Ectodermal cell (in vitro differentiated cells): Measurements from ENCODE around the gene SUOX. TPM values are rescaled to one million over a fixed set of nuclear protein-coding genes. Genes with fewer than 3 reads are reported as not detected.

Source experiments
- H3K27ac ChIP-seq: 2 replicates; pipeline ENCODE4 v1.7.0; 2013; ENCODE audit warnings: mild to moderate bottlenecking, low read depth, low read length; ENCODE audit not compliant: insufficient read depth, poor library complexity, severe bottlenecking
- H3K27me3 ChIP-seq: 2 replicates; pipeline ENCODE4 v1.7.0; 2013; ENCODE audit warnings: mild to moderate bottlenecking, low read length; ENCODE audit not compliant: insufficient read depth, control insufficient read depth, poor library complexity, severe bottlenecking
- H3K36me3 ChIP-seq: one replicate; pipeline ENCODE4 v1.7.0; 2013; ENCODE audit warnings: low read length; ENCODE audit not compliant: control insufficient read depth, insufficient read depth
- H3K4me1 ChIP-seq: one replicate; pipeline ENCODE4 v1.7.0; 2013; ENCODE audit warnings: low read length; ENCODE audit not compliant: control insufficient read depth, insufficient read depth
- H3K4me3 ChIP-seq: 2 replicates; pipeline ENCODE4 v1.7.0; 2013; ENCODE audit warnings: low read depth, low read length, control low read depth; ENCODE audit not compliant: insufficient read depth
- H3K9me3 ChIP-seq: 2 replicates; pipeline ENCODE4 v1.7.0; 2013; ENCODE audit warnings: mild to moderate bottlenecking, low read length, moderate library complexity; ENCODE audit not compliant: control insufficient read depth
- WGBS, 2 experiments: methylation state at CpG; one replicate each; pipeline ENCODE4 v1.1.7; 2013; ENCODE audit warnings: missing lambda C conversion rate in 2 of 2; 5-methylcytosine and 5-hydroxymethylcytosine counted together
- polyA plus RNA-seq, 4 experiments: library from polyadenylated mRNA; stranded (reverse); fragments of 50-300 nt; gene quantifications; one replicate each; pipeline ENCODE4 v1.2.3, GENCODE V29; 2013

The SUOX gene
- polyA plus RNA-seq (2013, experiment 1 of 4): 28.0 TPM
- 29.0 TPM for polyA plus RNA-seq (2013, experiment 2 of 4)
- polyA plus RNA-seq (2013, experiment 3 of 4): 23.9 TPM
- 28.0 TPM for polyA plus RNA-seq (2013, experiment 4 of 4)

- Histone ChIP-seq H3K9me3 (no peaks in the 10 kb centered on the region), H3K36me3 (peaks cover 21% of the 10 kb centered on the region), H3K4me1 (no peaks in the 10 kb centered on the region), H3K4me3 (peak within 1 kb of the TSS; percentile 76), H3K27ac (peak within 1 kb of the TSS; percentile 1), H3K27me3 (no peaks in the 10 kb centered on the region)
- WGBS, 2 experiments: 11 to 12% methylated on average over 27 of the region's 27 CpGs
These were observed at the start of gene SUOX for GRCh38 chr12:55996715-55997534. Gene SUOX, plus strand, starts transcription at chr12:55997276. Its CDS starts 4,946 bp downstream, at chr12:56002222.

DNA sequence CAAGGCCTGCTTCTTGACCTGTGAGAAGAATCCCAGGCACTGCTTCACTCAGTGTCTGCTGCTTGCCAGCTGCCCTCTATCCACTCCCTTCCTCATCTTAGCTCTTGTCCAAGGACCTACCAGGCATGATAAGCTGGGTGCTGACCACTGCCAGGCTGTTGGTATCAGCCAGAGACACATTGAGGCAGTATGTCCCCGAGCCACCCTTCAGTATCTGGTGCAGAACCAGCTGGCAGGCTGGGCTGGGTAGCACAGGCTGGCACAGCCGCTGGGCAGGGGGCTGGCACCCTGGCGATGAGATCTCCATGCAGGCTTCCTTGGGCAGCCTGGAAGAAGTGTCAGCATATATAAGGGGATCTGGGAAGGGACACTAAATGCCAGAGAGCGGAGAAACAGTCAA lies 41.7 kb upstream of the SUOX start:
- H3K27me3 ChIP-seq: no peaks in the 10 kb centered on the region
- H3K36me3 ChIP-seq: peaks cover 35% of the 10 kb centered on the region
- 90 to 93% methylated on average over 4 of the region's 4 CpGs for WGBS, 2 experiments
- H3K4me1 ChIP-seq: no peaks in the 10 kb centered on the region
- no peak overlapping the region for H3K27ac ChIP-seq
- no peaks in the 10 kb centered on the region for H3K9me3 ChIP-seq
- H3K4me3 ChIP-seq: no peak overlapping the region

DNA sequence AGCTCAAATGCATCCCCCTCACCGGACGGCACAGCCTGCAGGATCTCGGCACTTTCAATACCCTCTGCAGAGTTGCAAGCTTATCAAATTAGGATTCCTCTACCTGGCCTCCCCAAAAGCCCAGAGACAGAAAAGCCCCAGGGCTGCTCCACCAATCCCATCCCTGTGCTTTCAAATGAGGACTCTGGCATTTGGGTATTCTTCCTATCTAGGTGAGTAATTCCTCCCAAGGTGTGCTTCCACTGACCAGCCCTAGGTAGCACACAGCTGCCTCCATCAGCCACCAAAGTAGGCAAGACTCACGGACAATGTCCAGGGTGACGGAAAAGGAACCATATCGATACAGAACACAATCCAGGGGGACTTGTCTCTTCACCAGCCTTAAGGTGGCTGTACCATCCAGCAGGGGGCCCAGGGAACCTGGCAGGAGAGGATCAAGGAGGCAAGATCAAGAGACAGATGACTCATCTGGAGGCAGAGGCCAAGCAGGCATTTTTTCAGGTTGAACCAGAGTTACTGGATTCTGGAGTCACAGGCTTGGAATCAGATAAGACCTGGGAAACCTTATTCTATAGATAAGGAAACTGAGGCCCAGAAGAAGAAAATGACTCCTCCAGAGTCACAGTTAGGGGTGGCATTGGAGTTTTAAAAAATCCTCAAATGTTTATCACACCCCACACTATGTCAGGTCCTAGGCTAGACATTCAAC lies 41.1 kb upstream of the SUOX start:
- H3K4me3 ChIP-seq: no peak overlapping the region
- H3K27me3 ChIP-seq: no peaks in the 10 kb centered on the region
- H3K9me3 ChIP-seq: no peaks in the 10 kb centered on the region
- no peaks in the 10 kb centered on the region for H3K4me1 ChIP-seq
- H3K27ac ChIP-seq: no peak overlapping the region
- WGBS, 2 experiments: 94 to 97% methylated on average over 6 of the region's 6 CpGs
- peaks cover 35% of the 10 kb centered on the region for H3K36me3 ChIP-seq

GRCh38 chr12:55957106-55957859 lies 39.8 kb upstream of the SUOX start:
- H3K27ac ChIP-seq: no peak overlapping the region
- H3K36me3 ChIP-seq: peaks cover 35% of the 10 kb centered on the region
- H3K4me1 ChIP-seq: no peaks in the 10 kb centered on the region
- no peaks in the 10 kb centered on the region for H3K27me3 ChIP-seq
- WGBS, 2 experiments: 91 to 95% methylated on average over 5 of the region's 5 CpGs
- no peak overlapping the region for H3K4me3 ChIP-seq
- no peaks in the 10 kb centered on the region for H3K9me3 ChIP-seq

DNA sequence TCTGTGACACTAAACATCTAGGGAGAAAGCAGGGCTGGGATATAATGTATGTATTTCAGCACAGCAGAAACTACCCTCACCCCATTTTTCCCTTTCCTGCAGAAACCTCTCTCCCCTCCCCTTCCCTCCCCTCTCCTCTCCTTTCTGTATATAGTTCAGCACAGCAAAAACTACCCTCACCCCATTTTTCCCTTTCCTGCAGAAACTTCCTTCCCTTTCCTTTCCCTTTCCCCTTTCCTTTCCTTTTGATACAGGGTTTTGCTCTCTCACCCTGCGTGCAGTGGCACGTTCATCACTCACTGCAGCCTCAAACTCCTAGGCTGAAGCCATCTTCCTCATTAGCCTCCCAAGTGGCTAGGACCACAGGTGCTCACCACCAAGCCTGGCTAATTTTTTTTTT lies 33.3 kb upstream of the SUOX start:
- Histone ChIP-seq H3K9me3 (no peaks in the 10 kb centered on the region), H3K4me1 (peaks cover 12% of the 10 kb centered on the region), H3K36me3 (peaks cover under 1% of the 10 kb centered on the region), H3K4me3 (no peak overlapping the region), H3K27ac (no peak overlapping the region), H3K27me3 (no peaks in the 10 kb centered on the region)
- 90 to 93% methylated on average over 2 of the region's 2 CpGs for WGBS, 2 experiments

GRCh38 chr12:55965240-55965639 lies 31.8 kb upstream of the SUOX start:
- Histone ChIP-seq H3K4me3 (peak overlapping the region; percentile 87), H3K27me3 (no peaks in the 10 kb centered on the region), H3K4me1 (peaks cover 12% of the 10 kb centered on the region), H3K36me3 (no peaks in the 10 kb centered on the region), H3K27ac (peak overlapping the region; percentile 67), H3K9me3 (no peaks in the 10 kb centered on the region)
- 20 to 27% methylated on average over 5 of the region's 5 CpGs for WGBS, 2 experiments

DNA sequence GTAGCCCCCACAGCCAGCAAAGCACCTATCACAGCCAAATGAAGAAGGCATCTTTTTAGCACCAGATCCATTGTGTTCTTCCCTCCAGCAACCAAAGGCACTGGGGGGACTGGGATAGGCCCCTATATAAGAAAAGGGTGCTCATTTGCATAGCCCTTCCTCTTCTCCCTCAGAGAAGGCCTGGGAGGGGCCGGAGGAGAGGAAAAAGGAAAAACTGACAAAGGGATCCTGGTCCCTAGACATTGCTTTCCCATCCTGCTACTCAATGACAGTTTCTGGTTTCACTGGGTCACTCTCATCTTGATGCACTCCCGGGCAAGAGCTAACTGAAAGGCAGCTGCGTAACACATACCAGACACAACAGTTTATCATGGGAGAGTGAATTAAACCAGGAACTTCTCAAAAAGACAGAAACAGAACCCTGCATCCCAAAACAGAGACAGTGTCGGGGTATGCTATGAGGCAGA lies 31.1 kb upstream of the SUOX start, which contains the start of gene PMEL:
Gene PMEL (minus strand): TSS at position 102 of the 467 bp plus-strand sequence. CDS start 31 bp downstream, at position 71.
- Histone ChIP-seq H3K4me3 (peak within 1 kb of the TSS; percentile 87), H3K9me3 (no peaks in the 10 kb centered on the region), H3K27me3 (no peaks in the 10 kb centered on the region), H3K4me1 (peaks cover 12% of the 10 kb centered on the region), H3K27ac (peak within 1 kb of the TSS; percentile 67), H3K36me3 (peaks cover 2% of the 10 kb centered on the region)
- 3 to 15% methylated on average over 4 of the region's 4 CpGs for WGBS, 2 experiments

- Histone ChIP-seq H3K36me3 (peaks cover 6% of the 10 kb centered on the region), H3K4me1 (peaks cover 12% of the 10 kb centered on the region), H3K27ac (peak within 1 kb of the TSS; percentile 67), H3K9me3 (no peaks in the 10 kb centered on the region), H3K27me3 (no peaks in the 10 kb centered on the region), H3K4me3 (peak within 1 kb of the TSS; percentile 87)
- WGBS, 2 experiments: 0 to 1% methylated on average over 45 of the region's 45 CpGs
These were observed 30.4 kb upstream of the SUOX start, which contains the start of gene CDK2 for GRCh38 chr12:55966408-55967281. Gene CDK2, plus strand, starts transcription at chr12:55966830. Its CDS starts 179 bp downstream, at chr12:55967009.

DNA sequence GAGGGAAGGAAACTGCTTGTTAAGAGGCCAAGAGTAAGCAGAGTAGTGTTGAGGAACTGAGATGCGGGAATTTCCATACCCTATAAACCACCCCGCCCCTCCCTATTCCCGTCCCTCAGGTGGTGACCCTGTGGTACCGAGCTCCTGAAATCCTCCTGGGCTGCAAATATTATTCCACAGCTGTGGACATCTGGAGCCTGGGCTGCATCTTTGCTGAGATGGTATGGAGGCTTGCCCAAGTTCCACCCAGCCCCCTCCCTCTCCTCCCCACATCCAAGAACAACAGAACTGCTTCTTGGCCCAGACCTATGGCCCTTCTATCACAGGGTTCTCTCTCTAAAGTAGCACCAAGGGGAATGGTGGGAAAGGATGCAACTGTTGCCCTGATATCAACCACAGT lies 27.7 kb upstream of the SUOX start:
- H3K27ac ChIP-seq: no peak overlapping the region
- 91 to 93% methylated on average over 4 of the region's 4 CpGs for WGBS, 2 experiments
- peaks cover 12% of the 10 kb centered on the region for H3K4me1 ChIP-seq
- no peaks in the 10 kb centered on the region for H3K27me3 ChIP-seq
- peaks cover 6% of the 10 kb centered on the region for H3K36me3 ChIP-seq
- H3K9me3 ChIP-seq: no peaks in the 10 kb centered on the region
- no peak overlapping the region for H3K4me3 ChIP-seq
